ENCODE data around the gene BTD.
"Not testable (repeated sequence)": the region's sequence is repeated elsewhere in the genome, so short reads cannot be mapped to it uniquely, and the experiment has no call there.

Gene BTD

GRCh38 chr3:15601399-15602145 lies at the start of gene BTD, which contains the start of gene HACL1:
BTD (plus strand) TSS chr3:15601745; CDS start chr3:15635440, 33,695 bp downstream.
HACL1 (minus strand) TSS chr3:15601569; CDS start chr3:15601463, 106 bp downstream.
- DNase-seq = no peak

- no peak for DNase-seq
These were observed 49.6 kb upstream of the BTD start for GRCh38 chr3:15551902-15552301.

GRCh38 chr3:15553749-15554148 lies 47.8 kb upstream of the BTD start:
- DNase-seq = no peak

- no peak for DNase-seq
These were observed 45.0 kb upstream of the BTD start for GRCh38 chr3:15556512-15556911.

GRCh38 chr3:15557511-15557946 lies 44.0 kb upstream of the BTD start:
- peak; percentile 42 for DNase-seq

GRCh38 chr3:15558581-15558980 lies 43.0 kb upstream of the BTD start:
- DNase-seq = no peak

GRCh38 chr3:15562560-15562959 lies 39.0 kb upstream of the BTD start:
- no peak for DNase-seq

GRCh38 chr3:15563190-15563589 lies 38.4 kb upstream of the BTD start:
- DNase-seq = no peak

GRCh38 chr3:15572138-15572537 lies 29.4 kb upstream of the BTD start:
- DNase-seq = no peak

GRCh38 chr3:15575446-15575845 lies 26.1 kb upstream of the BTD start:
- DNase-seq = no peak

GRCh38 chr3:15576475-15576874 lies 25.1 kb upstream of the BTD start:
- no peak for DNase-seq

- no peak for DNase-seq
These were observed 23.2 kb upstream of the BTD start for GRCh38 chr3:15578289-15578867.

GRCh38 chr3:15579051-15579450 lies 22.5 kb upstream of the BTD start:
- DNase-seq = no peak

- no peak for DNase-seq
These were observed 19.8 kb upstream of the BTD start for GRCh38 chr3:15581471-15582394.

GRCh38 chr3:15585111-15585845 lies 16.3 kb upstream of the BTD start:
- DNase-seq = no peak

- DNase-seq = no peak
These were observed 10.3 kb upstream of the BTD start for GRCh38 chr3:15591242-15591641.

GRCh38 chr3:15591928-15592327 lies 9.6 kb upstream of the BTD start:
- no peak for DNase-seq

GRCh38 chr3:15592968-15593367 lies 8.6 kb upstream of the BTD start:
- no peak for DNase-seq

- DNase-seq = no peak
These were observed 5.6 kb upstream of the BTD start for GRCh38 chr3:15595955-15596354.

- no peak for DNase-seq
These were observed 523 bp upstream of the BTD start for GRCh38 chr3:15601046-15601398.

GRCh38 chr3:15602146-15602536 lies 596 bp downstream of the BTD start:
- no peak for DNase-seq

- not testable (repeated sequence) for DNase-seq
These were observed 1.3 kb downstream of the BTD start for GRCh38 chr3:15602816-15603215.

- not testable (repeated sequence) for DNase-seq
These were observed 3.0 kb downstream of the BTD start for GRCh38 chr3:15604584-15604983.

Data from NK-92 treated with Interleukin-12 subunit alpha and Interleukin-12 subunit beta, amount 100 ng/mL, for 24 hours (cell line).